GM12892 (cell line): ENCODE measurements around the gene SLC41A3.

Experiments used
- POLR2A ChIP-seq: IDR thresholded peaks from 2 replicates; pipeline ENCODE4 v1.6.1; 2011; ENCODE audit warnings: low read depth, low read length, control low read depth
- POLR2AphosphoS5 ChIP-seq: IDR thresholded peaks from 2 replicates; pipeline ENCODE4 v1.6.1; 2011; ENCODE audit warnings: low read depth, low read length, control low read depth
- TAF1 ChIP-seq: IDR thresholded peaks from 2 replicates; pipeline ENCODE4 v1.6.1; 2011; ENCODE audit warnings: low read depth, mild to moderate bottlenecking, control low read depth, low read length, borderline replicate concordance

DNA sequence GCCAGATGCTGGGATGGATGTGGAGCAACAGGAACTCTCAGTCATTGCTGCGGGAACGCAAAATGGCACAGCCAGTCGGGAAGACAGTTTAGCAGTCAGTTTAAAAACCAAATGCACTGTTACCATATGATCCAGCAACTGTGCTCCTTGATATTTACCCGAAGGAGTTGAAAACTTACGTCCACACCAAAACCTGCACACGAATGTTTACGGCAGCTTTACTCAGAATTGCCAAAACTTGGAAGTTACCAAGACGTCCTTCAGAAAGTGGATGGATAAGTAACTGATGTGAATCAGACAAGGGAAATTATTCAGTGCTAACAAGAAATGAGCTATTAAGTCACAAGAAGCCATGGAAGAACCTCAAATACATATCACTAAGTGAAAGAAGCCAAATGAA is 36.1 kb upstream of the SLC41A3 start:
- TF ChIP-seq TAF1 (no peak), POLR2A (no peak), POLR2AphosphoS5 (no peak)
